Measurements from ENCODE around the gene CAT.

Gene CAT

GRCh38 chr11:34521265-34521664 lies 82.5 kb downstream of the CAT start:
- ChIA-PET POLR2A (no interaction called here), CTCF (interaction anchor here (1.4 kb wide), 1 partner anchor 8 kb away, joined by 4 read pairs; the partner anchor contains the start of gene ELF5)

More at GRCh38 chr11:34521265-34521664, 82.5 kb downstream of the CAT start:
- no peak for DNase-seq (ENCODE audit: extremely low spot score)
- no peak for TF ChIP-seq CTCF (IDR thresholded peaks at IDR 0.05; ENCODE audit: control extremely low read depth, extremely low read depth, low read depth, missing control alignments)
